NOMO-1 treated with DMSO at 0.1 percent for 48 hours (cell line): ENCODE results near the gene ME1.
"Not testable (repeated sequence)": the region's sequence is repeated elsewhere in the genome, so short reads cannot be mapped to it uniquely, and the experiment has no call there.

ENCODE experiments used
- DNase-seq: peaks from one replicate; lab custom pipeline; 2025; ENCODE audit not compliant: unreplicated experiment; lab: John Stamatoyannopoulos, UW

Gene ME1

GRCh38 chr6:83432636-83433035, 1.8 kb upstream of the ME1 start:
- DNase-seq, result no peak

- no peak for DNase-seq
Observed at GRCh38 chr6:83431545-83432155, 799 bp upstream of the ME1 start.

- no peak for DNase-seq
Observed at GRCh38 chr6:83429857-83430610, 817 bp downstream of the ME1 start.

GRCh38 chr6:83429269-83429668, 1.6 kb downstream of the ME1 start:
- DNase-seq, result no peak

GRCh38 chr6:83424392-83425018, 6.3 kb downstream of the ME1 start:
- DNase-seq, result no peak

- peak; percentile 55 for DNase-seq
Observed at GRCh38 chr6:83417880-83418663, 12.8 kb downstream of the ME1 start.

GRCh38 chr6:83413068-83413467, 17.8 kb downstream of the ME1 start:
- no peak for DNase-seq

GRCh38 chr6:83411731-83412130, 19.1 kb downstream of the ME1 start:
- DNase-seq, result no peak

- no peak for DNase-seq
Observed at GRCh38 chr6:83403191-83403590, 27.7 kb downstream of the ME1 start.

GRCh38 chr6:83389606-83390005, 41.2 kb downstream of the ME1 start:
- no peak for DNase-seq

- no peak for DNase-seq
Observed at GRCh38 chr6:83385473-83385872, 45.4 kb downstream of the ME1 start.

GRCh38 chr6:83384751-83385150, 46.1 kb downstream of the ME1 start:
- DNase-seq, result no peak

GRCh38 chr6:83381949-83382348, 48.9 kb downstream of the ME1 start:
- no peak for DNase-seq

GRCh38 chr6:83378621-83379388, 52.0 kb downstream of the ME1 start:
- no peak for DNase-seq

GRCh38 chr6:83371423-83371822, 59.4 kb downstream of the ME1 start:
- no peak for DNase-seq

- no peak for DNase-seq
Observed at GRCh38 chr6:83370567-83370966, 60.3 kb downstream of the ME1 start.

- no peak for DNase-seq
Observed at GRCh38 chr6:83369692-83370091, 61.2 kb downstream of the ME1 start.

- DNase-seq, result no peak
Observed at GRCh38 chr6:83368577-83368976, 62.3 kb downstream of the ME1 start.

GRCh38 chr6:83367104-83367503, 63.7 kb downstream of the ME1 start:
- no peak for DNase-seq

GRCh38 chr6:83365931-83366330, 64.9 kb downstream of the ME1 start:
- no peak for DNase-seq

- DNase-seq, result not testable (repeated sequence)
Observed at GRCh38 chr6:83362349-83362748, 68.5 kb downstream of the ME1 start.
